Endothelial cell of umbilical vein (primary cell): ENCODE measurements around the gene UBR7.
"Not testable (repeated sequence)": the region's sequence is repeated elsewhere in the genome, so short reads cannot be mapped to it uniquely, and the experiment has no call there.

ENCODE experiments used
- EZH2 ChIP-seq: IDR thresholded peaks from 2 replicates; pipeline ENCODE4 v1.6.1; 2012; ENCODE audit warnings: borderline replicate concordance, low read depth, mild to moderate bottlenecking, moderate library complexity, low read length, inconsistent platforms; ENCODE audit not compliant: severe bottlenecking
- FOS ChIP-seq: IDR thresholded peaks from 2 replicates; pipeline ENCODE4 v1.6.1; 2011; ENCODE audit warnings: mild to moderate bottlenecking, low read length, moderate library complexity, borderline replicate concordance; ENCODE audit not compliant: insufficient read depth
- MAX ChIP-seq: IDR thresholded peaks from 2 replicates; pipeline ENCODE4 v1.6.1; 2011; ENCODE audit not compliant: insufficient read depth, insufficient read length
- POLR2A ChIP-seq: IDR thresholded peaks from 2 replicates; pipeline ENCODE4 v1.6.1; 2012; ENCODE audit warnings: low read depth, mild to moderate bottlenecking, control low read depth, low read length
- POLR2AphosphoS5 ChIP-seq: IDR thresholded peaks from 2 replicates; pipeline ENCODE4 v1.6.1; 2012; ENCODE audit warnings: low read depth, mild to moderate bottlenecking, control low read depth, low read length, moderate library complexity; ENCODE audit not compliant: insufficient read depth
- TF ChIP-seq, protein P1 (sequence below), 2 donors: IDR thresholded peaks; 1 replicate in 1 of 2; 2 replicates in 1 of 2; pipeline ENCODE4 v1.5.1; 2011; ENCODE audit warnings: low read length in 2 of 2, mild to moderate bottlenecking in 2 of 2, moderate library complexity in 2 of 2, control low read depth in 1 of 2, inconsistent platforms in 1 of 2, low read depth in 1 of 2; ENCODE audit not compliant: insufficient read depth in 1 of 2; ENCODE audit errors: extremely low read depth in 1 of 2

DNA sequence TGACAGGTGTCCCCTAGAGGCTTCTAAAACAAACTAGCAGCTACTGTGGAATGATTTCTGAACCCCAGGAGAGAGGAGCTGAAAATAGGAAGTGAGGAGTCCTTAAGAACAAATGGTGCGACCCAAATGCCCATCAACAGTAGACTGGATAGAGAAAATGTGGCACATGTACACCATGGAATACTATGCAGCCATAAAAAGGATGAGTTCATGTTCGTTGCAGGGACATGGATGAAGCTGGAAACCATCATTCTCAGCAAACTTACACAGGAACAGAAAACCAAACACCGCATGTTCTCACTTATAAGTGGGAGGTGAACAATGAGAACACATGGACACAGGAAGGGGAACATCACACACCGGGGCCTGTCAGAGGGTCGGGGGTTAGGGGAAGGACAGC, 26.0 kb downstream of the UBR7 start:
- not testable (repeated sequence) for TF ChIP-seq POLR2AphosphoS5, EZH2, MAX, POLR2A, FOS
- TF ChIP-seq, protein P1, sequence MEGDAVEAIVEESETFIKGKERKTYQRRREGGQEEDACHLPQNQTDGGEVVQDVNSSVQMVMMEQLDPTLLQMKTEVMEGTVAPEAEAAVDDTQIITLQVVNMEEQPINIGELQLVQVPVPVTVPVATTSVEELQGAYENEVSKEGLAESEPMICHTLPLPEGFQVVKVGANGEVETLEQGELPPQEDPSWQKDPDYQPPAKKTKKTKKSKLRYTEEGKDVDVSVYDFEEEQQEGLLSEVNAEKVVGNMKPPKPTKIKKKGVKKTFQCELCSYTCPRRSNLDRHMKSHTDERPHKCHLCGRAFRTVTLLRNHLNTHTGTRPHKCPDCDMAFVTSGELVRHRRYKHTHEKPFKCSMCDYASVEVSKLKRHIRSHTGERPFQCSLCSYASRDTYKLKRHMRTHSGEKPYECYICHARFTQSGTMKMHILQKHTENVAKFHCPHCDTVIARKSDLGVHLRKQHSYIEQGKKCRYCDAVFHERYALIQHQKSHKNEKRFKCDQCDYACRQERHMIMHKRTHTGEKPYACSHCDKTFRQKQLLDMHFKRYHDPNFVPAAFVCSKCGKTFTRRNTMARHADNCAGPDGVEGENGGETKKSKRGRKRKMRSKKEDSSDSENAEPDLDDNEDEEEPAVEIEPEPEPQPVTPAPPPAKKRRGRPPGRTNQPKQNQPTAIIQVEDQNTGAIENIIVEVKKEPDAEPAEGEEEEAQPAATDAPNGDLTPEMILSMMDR (IDR thresholded peaks at IDR 0.05; ENCODE audit: extremely low read depth in 1 of 2, insufficient read depth in 1 of 2, low read depth in 1 of 2, low read length in 2 of 2): not testable (repeated sequence)
